Fibroblast of lung (primary cell): ENCODE data around the gene PITPNB. TPM values are rescaled to one million over a fixed set of nuclear protein-coding genes. Genes with fewer than 3 reads are reported as not detected.
A peak's percentile ranks its signal among the peaks of the same experiment; 100 is the strongest.

Experiments used
- DNase-seq, 2 donors: peaks; one replicate each; pipeline versions ENCODE4 v3.0.0 to v3.0.0-alpha.2; 2010; ENCODE audit warnings: low read depth in 2 of 2
- H2AFZ ChIP-seq: 2 replicates; pipeline ENCODE4 v1.5.1; 2012; ENCODE audit warnings: low read length, control low read depth, inconsistent platforms
- H3K27ac ChIP-seq: 2 replicates; pipeline ENCODE4 v1.5.1; 2011; ENCODE audit warnings: low read length, control low read depth; ENCODE audit not compliant: insufficient read depth
- H3K27me3 ChIP-seq: 2 replicates; pipeline ENCODE4 v1.5.1; 2011; ENCODE audit warnings: mild to moderate bottlenecking, low read length; ENCODE audit not compliant: control insufficient read depth, insufficient read depth
- H3K36me3 ChIP-seq: 2 replicates; pipeline ENCODE4 v1.5.1; 2011; ENCODE audit warnings: low read length; ENCODE audit not compliant: control insufficient read depth, insufficient read depth
- H3K4me1 ChIP-seq: 2 replicates; pipeline ENCODE4 v1.5.1; 2011; ENCODE audit warnings: low read length; ENCODE audit not compliant: control insufficient read depth, insufficient read depth; ENCODE audit errors: extremely low read depth
- H3K4me2 ChIP-seq: 2 replicates; pipeline ENCODE4 v1.5.1; 2011; ENCODE audit warnings: low read length, control low read depth; ENCODE audit not compliant: insufficient read depth; ENCODE audit errors: extremely low read depth
- H3K4me3 ChIP-seq, 4 experiments: fragments of 200-600 bp in 1 of 4; sonication (generic) in 1 of 4; replicated peaks in 1 of 4; 2 replicates each; pipeline ENCODE4 v1.5.1; 2011 to 2016; ENCODE audit warnings: low read length in 4 of 4, low read depth in 3 of 4, mild to moderate bottlenecking in 3 of 4, control low read depth in 2 of 4, inconsistent platforms in 1 of 4, mixed read lengths in 1 of 4; ENCODE audit not compliant: insufficient read depth in 1 of 4; ENCODE audit errors: control extremely low read depth in 1 of 4
- H3K79me2 ChIP-seq: 2 replicates; pipeline ENCODE4 v1.5.1; 2012; ENCODE audit warnings: mild to moderate bottlenecking, low read length, inconsistent platforms; ENCODE audit not compliant: control insufficient read depth, insufficient read depth
- H3K9ac ChIP-seq: 2 replicates; pipeline ENCODE4 v1.5.1; 2011; ENCODE audit warnings: mild to moderate bottlenecking, low read length, control low read depth; ENCODE audit not compliant: insufficient read depth
- H3K9me3 ChIP-seq: 2 replicates; pipeline ENCODE4 v1.5.1; 2012; ENCODE audit warnings: low read depth, low read length; ENCODE audit not compliant: control insufficient read depth, insufficient read depth
- H4K20me1 ChIP-seq: 2 replicates; pipeline ENCODE4 v1.5.1; 2011; ENCODE audit warnings: low read length; ENCODE audit not compliant: control insufficient read depth, insufficient read depth; ENCODE audit errors: extremely low read depth
- CTCF ChIP-seq, 2 donors: IDR thresholded peaks in 1 of 2; conservative IDR thresholded peaks in 1 of 2; 1 replicate in 1 of 2; 2 replicates in 1 of 2; pipeline ENCODE4 v1.5.1; 2011 to 2012; ENCODE audit warnings: low read length in 2 of 2, control low read depth in 1 of 2, inconsistent platforms in 1 of 2, low read depth in 1 of 2, mild to moderate bottlenecking in 1 of 2
- EZH2 ChIP-seq: IDR thresholded peaks from 2 replicates; pipeline ENCODE4 v1.5.1; 2012; ENCODE audit warnings: low read length, control low read depth, mild to moderate bottlenecking; ENCODE audit errors: missing control alignments
- polyA plus RNA-seq, 2 donors: library from polyadenylated mRNA; depleted of rRNA in 1 of 2; stranded (reverse) in 1 of 2; unstranded in 1 of 2; fragments of >200 nt; gene quantifications; 2 replicates each; pipeline ENCODE4 v1.2.1, GENCODE V29; 2011 to 2012; ENCODE audit warnings: missing spikeins in 1 of 2
- total RNA-seq: library from RNA; depleted of rRNA; stranded (reverse); fragments of >200 nt; gene quantifications from 2 replicates; pipeline ENCODE4 v1.2.1, GENCODE V29; 2014

The PITPNB gene
- total and polyA plus RNA-seq, 2 donors (not counting 1 experiment from before 2014, with no cell fraction given), result 42.4 to 79.4 TPM

GRCh38 chr22:27879923-27880322 lies 39.1 kb downstream of the PITPNB start:
- TF ChIP-seq CTCF (conservative IDR thresholded peaks at IDR 0.05 in 1 of 2, IDR thresholded peaks at IDR 0.05 in 1 of 2; ENCODE audit: low read depth in 1 of 2, low read length in 2 of 2) (peak; percentile 72 to 79), EZH2 (no peak)
- no peaks in the 10 kb centered on the region for H3K9me3 ChIP-seq
- no peaks in the 10 kb centered on the region for H3K27me3 ChIP-seq
- H3K4me2 ChIP-seq, result no peak overlapping the region
- peaks cover 25% of the 10 kb centered on the region for H3K4me1 ChIP-seq
- no peak overlapping the region for H3K4me3 ChIP-seq
- H3K79me2 ChIP-seq, result peaks cover 31% of the 10 kb centered on the region
- DNase-seq, result peak; percentile 49 to 51
- peaks cover 3% of the 10 kb centered on the region for H3K36me3 ChIP-seq
- no peak overlapping the region for H3K9ac ChIP-seq
- no peak overlapping the region for H2AFZ ChIP-seq
- no peak overlapping the region for H3K27ac ChIP-seq
- H4K20me1 ChIP-seq, result no peaks in the 10 kb centered on the region

GRCh38 chr22:27878541-27878940 lies 40.5 kb downstream of the PITPNB start:
- no peak overlapping the region for H3K4me3 ChIP-seq
- peaks cover 29% of the 10 kb centered on the region for H3K79me2 ChIP-seq
- H3K4me2 ChIP-seq, result no peak overlapping the region
- H3K36me3 ChIP-seq, result peaks cover 4% of the 10 kb centered on the region
- no peak for DNase-seq
- H3K27ac ChIP-seq, result no peak overlapping the region
- no peak overlapping the region for H3K9ac ChIP-seq
- H3K27me3 ChIP-seq, result no peaks in the 10 kb centered on the region
- H3K9me3 ChIP-seq, result no peaks in the 10 kb centered on the region
- TF ChIP-seq EZH2 (no peak), CTCF (conservative IDR thresholded peaks at IDR 0.05 in 1 of 2, IDR thresholded peaks at IDR 0.05 in 1 of 2; ENCODE audit: low read depth in 1 of 2, low read length in 2 of 2) (no peak)
- H2AFZ ChIP-seq, result no peak overlapping the region
- peaks cover 24% of the 10 kb centered on the region for H3K4me1 ChIP-seq
- no peaks in the 10 kb centered on the region for H4K20me1 ChIP-seq

- TF ChIP-seq CTCF (conservative IDR thresholded peaks at IDR 0.05 in 1 of 2, IDR thresholded peaks at IDR 0.05 in 1 of 2; ENCODE audit: low read depth in 1 of 2, low read length in 2 of 2) (no peak), EZH2 (no peak)
- Histone ChIP-seq H4K20me1 (no peaks in the 10 kb centered on the region), H3K79me2 (peaks cover 28% of the 10 kb centered on the region), H3K4me3 (no peak overlapping the region), H3K4me2 (no peak overlapping the region), H3K27ac (no peak overlapping the region), H3K9ac (no peak overlapping the region), H3K27me3 (no peaks in the 10 kb centered on the region), H3K36me3 (peaks cover 7% of the 10 kb centered on the region), H2AFZ (no peak overlapping the region), H3K4me1 (peaks cover 23% of the 10 kb centered on the region), H3K9me3 (no peaks in the 10 kb centered on the region)
- peak in 1 of 2 donors; percentile 34 for DNase-seq
Observed at GRCh38 chr22:27877501-27877900, 41.6 kb downstream of the PITPNB start.
